Upper lobe of left lung (tissue), 4 donors: ENCODE measurements around the gene USP37.

ENCODE experiments used
- CTCF ChIP-seq, 6 experiments: fragments of 450-650 bp in 4 of 6; fragments of 200-600 bp in 2 of 6; sonication (generic) in 2 of 6; IDR thresholded peaks; one replicate each; pipeline ENCODE4 v1.5.1; 2016 to 2019; ENCODE audit warnings: antibody characterized with exemption in 6 of 6
- EP300 ChIP-seq, 4 donors: sonication (generic); formaldehyde crosslinking; IDR thresholded peaks; one replicate each; pipeline ENCODE4 v1.5.1; 2017; ENCODE audit warnings: antibody characterized with exemption in 4 of 4, control low read depth in 2 of 4
- POLR2A ChIP-seq, 4 donors: fragments of 450-650 bp; IDR thresholded peaks; one replicate each; pipeline ENCODE4 v1.5.1; 2016 to 2017; ENCODE audit warnings: antibody characterized with exemption in 4 of 4, mild to moderate bottlenecking in 2 of 4

GRCh38 chr2:218546012-218546411, 22.1 kb downstream of the USP37 start:
- TF ChIP-seq CTCF (IDR thresholded peaks at IDR 0.05), result no peak
- no peak for TF ChIP-seq POLR2A (IDR thresholded peaks at IDR 0.05)
- no peak for TF ChIP-seq EP300 (IDR thresholded peaks at IDR 0.05)
